ENCODE measurements around the gene PHACTR4.
A peak's percentile ranks its signal among the peaks of the same experiment; 100 is the strongest.
"Not testable (repeated sequence)": the region's sequence is repeated elsewhere in the genome, so short reads cannot be mapped to it uniquely, and the experiment has no call there.

The PHACTR4 gene

DNA sequence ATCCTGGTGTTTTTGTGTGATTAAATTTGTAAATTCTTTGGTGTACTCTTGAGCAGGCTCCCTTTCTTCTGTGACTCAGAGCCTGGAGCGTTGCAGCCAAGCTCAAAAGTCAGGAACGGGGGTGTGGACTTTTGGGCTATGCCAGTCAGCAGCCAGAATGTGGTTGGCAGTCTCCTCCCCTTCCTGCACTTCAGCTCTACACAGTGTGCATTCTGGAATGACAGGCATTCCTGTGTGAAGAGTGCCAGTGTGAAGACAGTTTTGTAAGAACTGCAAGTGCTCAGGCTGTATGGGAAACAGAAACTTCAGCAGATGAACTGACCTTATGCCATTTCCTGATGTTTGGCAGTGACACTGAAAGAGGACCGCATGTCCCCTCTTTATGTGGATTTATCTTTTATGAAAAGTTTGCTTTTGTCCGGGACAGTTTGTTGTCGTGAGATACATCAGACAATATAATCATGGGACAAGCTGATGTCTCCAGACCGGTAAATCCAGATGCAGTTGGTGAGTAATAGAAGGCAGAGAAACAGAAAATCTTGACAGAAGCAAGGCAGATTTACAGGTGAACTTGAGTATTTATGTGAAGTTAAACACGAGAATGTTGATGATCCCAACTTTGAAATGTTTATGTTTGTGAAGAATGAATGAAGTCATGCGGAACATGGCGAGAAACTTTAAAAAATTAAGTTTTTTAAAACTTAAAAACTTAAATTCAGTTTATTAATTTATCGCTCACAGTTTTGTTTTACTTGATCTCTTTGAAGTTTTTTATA lies 68.6 kb downstream of the PHACTR4 start:
- peak; percentile 96 for FAIRE-seq

DNA sequence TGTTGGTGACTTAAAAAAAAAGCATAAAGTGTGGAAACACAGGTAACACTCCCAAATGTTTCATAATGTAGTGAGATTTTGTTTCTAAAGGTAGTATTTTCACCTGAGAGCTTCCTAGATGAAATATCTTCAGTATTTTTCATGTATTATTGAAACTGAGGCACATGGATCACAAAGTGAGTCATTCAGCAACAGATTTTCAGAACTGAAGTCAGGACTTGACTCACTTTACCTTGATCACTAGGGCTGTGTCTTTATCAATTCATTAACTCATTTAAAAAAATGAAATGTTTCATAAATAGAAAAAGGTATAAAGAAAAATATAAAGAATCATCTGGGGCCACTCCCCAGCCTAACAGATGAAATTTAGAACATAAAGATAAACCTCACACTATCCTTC lies 69.8 kb downstream of the PHACTR4 start:
- FAIRE-seq, result no peak

DNA sequence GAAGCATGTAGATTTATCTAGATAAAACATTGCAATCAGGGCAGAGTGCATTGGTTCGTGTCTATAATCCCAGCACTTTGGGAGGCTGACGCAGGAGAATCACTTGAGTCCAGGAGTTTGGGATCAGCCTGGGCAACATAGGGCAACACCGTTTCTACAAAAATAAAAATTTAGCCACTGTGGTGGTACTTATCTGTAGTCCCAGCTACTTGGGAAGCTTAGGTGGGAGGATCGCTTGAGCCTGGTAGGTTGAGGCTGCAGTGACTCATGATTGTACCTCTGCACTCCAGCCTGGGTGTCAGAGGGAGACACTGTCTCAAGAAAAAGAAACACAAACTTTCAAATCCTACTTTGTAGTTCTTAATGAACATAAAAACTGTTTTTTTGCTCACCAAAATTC lies 72.1 kb downstream of the PHACTR4 start:
- FAIRE-seq, result no peak

DNA sequence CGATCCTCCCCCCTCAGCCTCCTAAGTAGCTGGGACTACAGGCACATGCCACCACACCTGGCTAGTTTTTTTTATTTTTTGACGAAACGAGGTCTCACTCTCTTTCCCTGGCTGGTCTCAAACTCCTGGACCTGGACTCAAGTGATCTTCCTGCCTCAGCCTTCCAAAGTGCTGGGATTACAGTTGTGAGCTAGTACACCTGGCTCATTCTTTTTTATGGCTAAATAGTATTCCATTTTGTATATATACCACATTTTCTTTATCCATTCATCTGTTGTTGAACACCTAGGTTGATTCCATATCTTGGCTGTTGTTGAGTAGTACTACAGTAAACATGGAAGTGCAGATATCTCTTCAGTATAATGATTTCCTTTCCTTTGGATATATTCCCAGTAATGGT lies 74.0 kb downstream of the PHACTR4 start:
- FAIRE-seq, result no peak

- no peak for FAIRE-seq
Measured at GRCh38 chr1:28447679-28448078, 78.1 kb downstream of the PHACTR4 start.

DNA sequence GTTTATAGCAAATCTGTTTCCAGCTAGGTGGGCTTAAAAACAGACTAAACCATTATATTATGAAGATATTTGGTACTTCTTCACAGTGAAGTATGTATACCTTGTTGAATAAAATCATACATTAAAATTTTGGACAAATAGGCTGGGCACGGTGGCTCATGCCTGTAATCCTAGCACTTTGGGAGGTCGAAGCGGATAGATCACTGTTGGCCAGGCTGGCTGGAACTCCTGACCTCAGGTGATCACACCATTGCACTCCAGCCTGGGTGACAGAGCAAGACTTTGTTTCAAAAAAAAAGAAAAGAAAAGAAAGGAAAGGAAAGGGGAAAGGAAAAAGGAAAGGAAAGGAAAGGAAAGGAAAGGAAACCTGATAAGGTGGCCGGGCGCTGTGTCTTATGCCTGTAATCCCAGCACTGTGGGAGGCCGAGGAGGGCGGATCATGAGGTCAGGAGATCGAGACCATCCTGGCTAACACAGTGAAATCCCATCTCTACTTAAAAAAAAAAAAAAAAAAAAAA lies 78.6 kb downstream of the PHACTR4 start:
- FAIRE-seq, result not testable (repeated sequence)

GRCh38 chr1:28449904-28450303 lies 80.4 kb downstream of the PHACTR4 start:
- FAIRE-seq, result no peak

GRCh38 chr1:28450561-28450960 lies 81.0 kb downstream of the PHACTR4 start:
- no peak for FAIRE-seq

- no peak for FAIRE-seq
Measured at GRCh38 chr1:28451011-28451410, 81.5 kb downstream of the PHACTR4 start.

DNA sequence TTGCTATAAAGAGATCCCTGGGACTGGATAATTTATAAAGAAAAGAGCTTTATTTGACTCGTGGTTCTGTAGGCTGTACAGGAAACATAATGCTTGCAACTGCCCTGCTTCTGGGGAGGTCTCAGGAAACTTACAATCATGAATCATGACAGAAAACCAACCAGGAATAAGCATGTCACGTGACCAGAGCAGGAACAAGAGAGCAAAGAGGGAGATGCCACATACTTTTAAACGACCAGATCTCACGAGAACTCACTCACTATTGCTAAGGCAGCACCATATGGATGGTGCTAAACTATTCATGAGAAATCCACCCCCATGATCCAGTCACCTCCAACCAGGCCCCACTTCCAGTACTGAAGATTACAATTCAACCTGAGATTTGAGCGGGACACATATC lies 86.5 kb downstream of the PHACTR4 start:
- FAIRE-seq, result peak; percentile 65

DNA sequence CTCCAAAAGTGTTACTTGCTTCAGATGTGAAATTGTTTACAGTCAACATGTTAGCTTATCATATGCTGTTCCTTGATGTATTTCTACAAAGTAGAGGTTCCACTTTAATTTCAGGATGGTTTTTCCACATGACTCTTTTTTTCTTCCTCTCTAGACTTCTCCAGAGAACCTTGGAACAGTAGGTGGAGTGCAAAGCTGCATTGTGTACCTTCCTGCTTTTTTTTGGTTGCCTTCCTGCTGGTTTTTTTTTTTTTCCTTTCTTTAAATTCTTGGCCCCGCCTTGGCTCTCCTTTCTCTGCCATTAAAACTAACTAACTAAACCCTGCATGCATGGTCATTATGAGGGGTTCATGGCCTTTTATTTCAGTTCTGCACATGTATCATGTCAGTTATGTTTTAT lies 88.1 kb downstream of the PHACTR4 start:
- FAIRE-seq, result no peak

GRCh38 chr1:28458237-28459228 lies 89.0 kb downstream of the PHACTR4 start:
- no peak for FAIRE-seq

DNA sequence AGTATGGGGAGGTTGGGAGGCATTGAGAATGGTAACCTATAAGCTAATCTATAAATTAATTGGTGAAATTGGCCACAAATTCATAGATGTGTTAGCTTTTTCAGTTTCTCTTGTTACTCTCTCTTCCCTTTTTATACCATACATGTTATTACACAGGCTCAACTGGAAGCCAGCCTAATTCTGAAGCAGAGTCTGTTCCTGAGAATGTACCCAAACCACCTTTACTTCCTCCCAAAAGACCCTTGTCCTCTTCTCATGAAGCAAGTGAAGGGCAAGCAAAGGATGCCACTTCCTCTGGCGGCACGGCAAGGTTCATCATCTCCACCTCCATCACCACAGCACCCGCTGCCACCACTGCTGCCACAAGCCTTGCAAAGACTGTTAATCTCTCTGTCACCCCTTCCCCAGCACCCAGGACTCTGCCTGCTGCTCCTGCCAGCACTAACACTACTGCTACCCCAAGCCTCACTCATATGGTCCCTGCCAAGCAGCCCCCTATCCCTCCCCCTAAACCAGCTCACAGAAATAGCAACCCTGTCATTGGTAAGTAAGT lies 96.8 kb downstream of the PHACTR4 start:
- FAIRE-seq, result no peak

GRCh38 chr1:28470146-28470545 lies 100.6 kb downstream of the PHACTR4 start:
- no peak for FAIRE-seq

DNA sequence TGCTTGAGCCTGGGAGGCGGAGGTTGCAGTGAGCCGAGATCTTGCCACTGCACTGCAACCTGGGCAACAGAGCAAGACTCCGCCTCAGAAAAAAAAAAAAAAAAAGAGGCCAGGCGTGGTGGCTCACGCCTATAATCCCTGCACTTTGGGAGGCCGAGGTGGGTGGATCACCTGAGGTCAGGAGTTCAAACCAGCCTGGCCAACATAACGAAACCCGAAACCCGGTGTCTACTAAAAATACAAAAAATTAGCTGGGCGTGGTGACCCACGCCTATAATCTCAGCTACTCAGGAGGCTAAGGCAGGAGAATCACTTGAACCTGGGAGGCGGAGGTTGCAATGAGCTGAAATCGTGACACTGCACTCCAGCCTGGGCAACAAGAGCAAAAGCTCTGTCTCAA lies 110.0 kb downstream of the PHACTR4 start:
- FAIRE-seq, result not testable (repeated sequence)

DNA sequence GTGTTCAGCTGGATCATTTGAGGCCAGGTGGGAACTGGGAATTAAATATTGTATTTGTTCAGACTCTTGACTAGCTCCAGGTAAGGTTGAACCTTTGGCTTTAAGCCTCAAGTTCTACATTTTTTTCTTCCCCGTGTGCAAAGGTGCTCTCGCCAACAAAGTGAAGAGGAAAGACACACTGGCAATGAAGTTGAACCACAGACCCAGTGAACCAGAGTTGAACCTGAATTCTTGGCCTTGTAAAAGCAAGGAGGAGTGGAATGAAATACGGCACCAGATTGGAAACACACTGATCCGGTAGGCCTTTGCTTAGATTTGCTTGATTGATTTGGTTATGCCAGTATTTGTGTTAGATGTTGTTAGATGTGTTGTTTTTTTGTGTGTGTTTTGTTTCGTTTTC lies 110.8 kb downstream of the PHACTR4 start:
- FAIRE-seq, result no peak

GRCh38 chr1:28482138-28482537 lies 112.6 kb downstream of the PHACTR4 start:
- no peak for FAIRE-seq

GRCh38 chr1:28482702-28483101 lies 113.2 kb downstream of the PHACTR4 start:
- FAIRE-seq, result no peak

DNA sequence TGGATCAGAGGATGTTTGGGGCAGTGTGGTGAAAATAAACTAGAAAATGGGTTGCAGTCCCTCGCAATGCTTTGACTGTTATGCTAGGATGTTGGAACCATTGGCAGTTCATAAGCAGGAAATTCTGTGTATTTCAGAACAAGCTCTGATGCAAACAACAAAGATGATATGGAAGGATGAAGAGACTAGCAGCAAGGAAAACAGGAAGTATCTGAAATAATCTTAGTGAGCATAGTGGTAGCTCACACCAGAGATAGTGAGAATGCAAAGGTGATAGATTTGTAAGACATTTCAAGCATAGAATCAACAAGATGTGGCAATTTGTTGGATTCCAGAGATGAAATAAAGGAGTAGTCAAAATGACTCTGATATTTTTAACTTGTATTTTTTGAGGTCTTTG lies 125.2 kb downstream of the PHACTR4 start:
- FAIRE-seq, result no peak

- no peak for FAIRE-seq
Measured at GRCh38 chr1:28499553-28499952, 130.0 kb downstream of the PHACTR4 start.

- no peak for FAIRE-seq
Measured at GRCh38 chr1:28501925-28502324, 132.4 kb downstream of the PHACTR4 start.

DNA sequence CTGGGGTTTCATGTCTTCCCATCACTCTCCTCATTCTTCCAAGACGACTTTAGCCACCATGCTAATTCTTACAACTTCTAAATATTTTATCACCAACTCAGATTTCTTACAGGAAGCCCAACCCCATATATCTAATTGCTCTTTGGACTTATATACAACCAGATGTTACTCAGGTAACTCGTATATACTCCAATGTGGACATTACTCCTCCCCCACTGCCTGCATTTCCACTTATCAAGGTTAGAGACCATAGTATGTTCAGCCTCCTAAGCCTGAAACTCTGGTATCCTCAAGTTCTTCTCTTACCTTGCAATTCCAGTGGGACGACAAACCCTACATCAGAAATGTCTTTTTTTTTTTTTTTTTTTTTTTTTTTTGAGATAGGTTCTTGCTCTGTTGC lies 133.6 kb downstream of the PHACTR4 start:
- FAIRE-seq, result no peak
